ENCODE results near the gene TMEM239.

- TF ChIP-seq CTCF (IDR thresholded peaks at IDR 0.05) (no peak), USF2 (IDR thresholded peaks at IDR 0.05; ENCODE audit: borderline replicate concordance, low read depth, low read length) (no peak), RFX5 (IDR thresholded peaks at IDR 0.05; ENCODE audit: low read length) (no peak), MAX (IDR thresholded peaks at IDR 0.05; ENCODE audit: low read depth) (no peak), GABPA (IDR thresholded peaks at IDR 0.05; ENCODE audit: low read depth) (no peak), TAF1 (IDR thresholded peaks at IDR 0.05; ENCODE audit: borderline replicate concordance, low read depth, low read length) (no peak), EP300 (IDR thresholded peaks at IDR 0.05; ENCODE audit: borderline replicate concordance in 1 of 2, low read depth in 1 of 2, low read length in 1 of 2) (no peak), NRF1 (IDR thresholded peaks at IDR 0.05; ENCODE audit: low read depth, low read length) (no peak), REST (IDR thresholded peaks at IDR 0.05; ENCODE audit: low read depth, low read length) (no peak)
Observed at GRCh38 chr20:2794866-2795447, 21.2 kb upstream of the TMEM239 start.
